HepG2 (cell line): ENCODE data around the gene USP5. TPM values are rescaled to one million over a fixed set of nuclear protein-coding genes. Genes with fewer than 3 reads are reported as not detected.

ENCODE experiments used
- ERF ChIP-seq: IDR thresholded peaks from 2 replicates; pipeline ENCODE4 v1.6.1; 2018; ENCODE audit warnings: missing biosample characterization, missing genetic modification reagents
- FOXA3 ChIP-seq: IDR thresholded peaks from 2 replicates; pipeline ENCODE4 v1.6.1; 2016; ENCODE audit warnings: missing genetic modification reagents, missing compliant biosample characterization
- KAT7 ChIP-seq: IDR thresholded peaks from 2 replicates; pipeline ENCODE4 v1.6.1; 2018; ENCODE audit warnings: borderline replicate concordance, missing compliant biosample characterization
- NAIF1 ChIP-seq: sonication (generic); formaldehyde crosslinking; IDR thresholded peaks from 2 replicates; pipeline ENCODE4 v1.5.0; 2020; ENCODE audit warnings: mild to moderate bottlenecking, missing genetic modification reagents, borderline replicate concordance
- NKX3-1 ChIP-seq: sonication (generic); formaldehyde crosslinking; IDR thresholded peaks from 2 replicates; pipeline ENCODE4 v1.5.0; 2020; ENCODE audit warnings: missing genetic modification reagents
- PITX1 ChIP-seq: sonication (generic); formaldehyde crosslinking; IDR thresholded peaks from 2 replicates; pipeline ENCODE4 v1.5.1; 2020; ENCODE audit warnings: mild to moderate bottlenecking, missing genetic modification reagents
- PTBP1 ChIP-seq: fragments of 200-400 bp; formaldehyde crosslinking; IDR thresholded peaks from 2 replicates; pipeline ENCODE4 v1.6.1; 2018; ENCODE audit warnings: low read length, low read depth; ENCODE audit not compliant: poor library complexity, severe bottlenecking
- RFX1 ChIP-seq: fragments of 450-650 bp; IDR thresholded peaks from 2 replicates; pipeline ENCODE4 v1.6.1; 2017
- SAP130 ChIP-seq: IDR thresholded peaks from 2 replicates; pipeline ENCODE4 v1.6.1; 2016; ENCODE audit warnings: low read depth
- SMARCC2 ChIP-seq: fragments of 450-650 bp; IDR thresholded peaks from 2 replicates; pipeline ENCODE4 v1.6.1; 2017; ENCODE audit warnings: antibody characterized with exemption, mild to moderate bottlenecking
- THYN1 ChIP-seq: sonication (generic); formaldehyde crosslinking; IDR thresholded peaks from 2 replicates; pipeline ENCODE4 v1.8.1; 2023; ENCODE audit warnings: low read depth, mild to moderate bottlenecking, moderate library complexity, missing genetic modification reagents, borderline replicate concordance
- ZBTB20 ChIP-seq: sonication (generic); formaldehyde crosslinking; IDR thresholded peaks from 2 replicates; pipeline ENCODE4 v1.8.1; 2023; ENCODE audit warnings: missing genetic modification reagents, low read depth, mild to moderate bottlenecking, borderline replicate concordance
- ZKSCAN8 ChIP-seq: IDR thresholded peaks from 2 replicates; pipeline ENCODE4 v1.6.1; 2016; ENCODE audit warnings: borderline replicate concordance, missing genetic modification reagents, missing compliant biosample characterization
- ZNF280B ChIP-seq: sonication (generic); formaldehyde crosslinking; IDR thresholded peaks from 2 replicates; pipeline ENCODE4 v1.5.0; 2020; ENCODE audit warnings: missing genetic modification reagents, mild to moderate bottlenecking, borderline replicate concordance
- ZNF292 ChIP-seq: sonication (generic); formaldehyde crosslinking; IDR thresholded peaks from 2 replicates; pipeline ENCODE4 v1.8.1; 2022; ENCODE audit warnings: mild to moderate bottlenecking, low read depth, missing genetic modification reagents, borderline replicate concordance
- ZNF3 ChIP-seq: IDR thresholded peaks from 2 replicates; pipeline ENCODE4 v1.7.0; 2017; ENCODE audit warnings: inconsistent platforms
- ZNF329 ChIP-seq: sonication (generic); formaldehyde crosslinking; IDR thresholded peaks from 2 replicates; pipeline ENCODE4 v1.9.0; 2021; ENCODE audit warnings: low read depth, mild to moderate bottlenecking, missing genetic modification reagents
- ZNF335 ChIP-seq: sonication (generic); formaldehyde crosslinking; IDR thresholded peaks from 2 replicates; pipeline ENCODE4 v1.4.0; 2020; ENCODE audit warnings: missing genetic modification reagents
- ZNF33B ChIP-seq: sonication (generic); formaldehyde crosslinking; IDR thresholded peaks from 2 replicates; pipeline ENCODE4 v1.5.1; 2020; ENCODE audit warnings: mild to moderate bottlenecking, missing genetic modification reagents
- ZNF430 ChIP-seq: sonication (generic); formaldehyde crosslinking; IDR thresholded peaks from 2 replicates; pipeline ENCODE4 v1.9.0; 2021; ENCODE audit warnings: mild to moderate bottlenecking, missing genetic modification reagents
- ZNF431 ChIP-seq: sonication (generic); formaldehyde crosslinking; IDR thresholded peaks from 2 replicates; pipeline ENCODE4 v1.9.0; 2022; ENCODE audit warnings: missing genetic modification reagents, low read depth, mild to moderate bottlenecking, borderline replicate concordance
- ZNF557 ChIP-seq: sonication (generic); formaldehyde crosslinking; IDR thresholded peaks from 2 replicates; pipeline ENCODE4 v1.4.0; 2020; ENCODE audit warnings: missing genetic modification reagents
- ZNF558 ChIP-seq: sonication (generic); formaldehyde crosslinking; IDR thresholded peaks from 2 replicates; pipeline ENCODE4 v1.9.0; 2022; ENCODE audit warnings: mild to moderate bottlenecking, missing genetic modification reagents, borderline replicate concordance
- ZNF674 ChIP-seq: sonication (generic); formaldehyde crosslinking; IDR thresholded peaks from 2 replicates; pipeline ENCODE4 v1.5.0; 2020; ENCODE audit warnings: low read depth, mild to moderate bottlenecking, missing genetic modification reagents
- polyA plus RNA-seq, 8 experiments: library from polyadenylated mRNA; depleted of rRNA in 3 of 8; stranded (reverse) in 7 of 8; unstranded in 1 of 8; fragments of >200 nt; fragmentation: Illumina TruSeq in 4 of 8; extraction: Trizol in 4 of 8; gene quantifications; 2 replicates each; pipeline versions ENCODE4 v1.2.1 to v1.2.3, GENCODE V29; 2011 to 2016; ENCODE audit warnings: low read depth in 4 of 8, missing spikeins in 1 of 8, mixed read lengths in 1 of 8; ENCODE audit not compliant: insufficient read depth in 1 of 8
- total RNA-seq, 5 experiments: library from RNA; depleted of rRNA; stranded (reverse); fragments of >200 nt; fragmentation: Illumina TruSeq; extraction: Trizol; gene quantifications; 2 replicates each; pipeline ENCODE4 v1.2.3, GENCODE V29; 2016; ENCODE audit warnings: low read depth in 1 of 5
- TF ChIP-seq, protein P1 (sequence below): sonication (generic); formaldehyde crosslinking; IDR thresholded peaks from 2 replicates; pipeline ENCODE4 v1.5.0; 2020; ENCODE audit warnings: mild to moderate bottlenecking, missing genetic modification reagents, moderate library complexity
- TF ChIP-seq, protein P2 (sequence below): sonication (generic); formaldehyde crosslinking; IDR thresholded peaks from 2 replicates; pipeline ENCODE4 v1.4.0; 2020; ENCODE audit warnings: missing genetic modification reagents
- TF ChIP-seq, protein P3 (sequence below): sonication (generic); formaldehyde crosslinking; IDR thresholded peaks from 2 replicates; pipeline ENCODE4 v1.4.0; 2020; ENCODE audit warnings: missing genetic modification reagents

Gene USP5
- total and polyA plus RNA-seq, 2 of the 13 experiments (the other 11 are each of a cell fraction or from before 2014, with no cell fraction given) = 39.6 to 56.0 TPM

DNA sequence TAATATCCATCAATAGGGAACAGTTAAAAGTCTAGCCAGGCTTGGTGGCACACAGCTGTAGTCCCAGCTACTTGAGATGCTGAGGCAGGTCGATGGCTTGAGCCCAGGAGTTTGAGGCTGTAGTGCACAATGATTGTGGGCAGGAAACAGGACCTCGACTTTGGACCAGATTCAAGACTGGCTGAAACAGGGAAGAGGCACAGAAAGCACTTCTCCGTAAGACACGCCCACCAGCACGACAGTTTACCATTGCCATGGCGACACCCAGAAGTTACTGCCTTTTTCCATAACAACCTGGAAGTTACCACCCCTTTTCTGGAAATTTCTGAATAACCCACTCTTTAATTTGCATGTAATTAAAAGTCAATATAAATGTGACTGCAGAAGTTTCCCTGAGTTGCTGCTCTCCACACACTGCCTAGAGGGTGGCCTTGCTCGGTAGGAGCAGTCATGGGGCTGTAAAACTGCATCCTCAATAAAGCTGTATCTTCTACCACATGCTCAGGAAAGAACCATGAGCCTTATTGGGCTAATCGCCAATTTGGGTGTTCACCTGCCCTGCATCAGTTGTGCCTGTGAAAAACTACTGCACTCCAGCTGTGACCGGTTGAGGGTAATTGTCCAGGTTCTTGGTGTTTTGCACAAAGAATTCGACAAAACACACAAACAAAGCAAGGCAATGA, 48.0 kb downstream of the USP5 start (continued):
- TF ChIP-seq, protein P1, sequence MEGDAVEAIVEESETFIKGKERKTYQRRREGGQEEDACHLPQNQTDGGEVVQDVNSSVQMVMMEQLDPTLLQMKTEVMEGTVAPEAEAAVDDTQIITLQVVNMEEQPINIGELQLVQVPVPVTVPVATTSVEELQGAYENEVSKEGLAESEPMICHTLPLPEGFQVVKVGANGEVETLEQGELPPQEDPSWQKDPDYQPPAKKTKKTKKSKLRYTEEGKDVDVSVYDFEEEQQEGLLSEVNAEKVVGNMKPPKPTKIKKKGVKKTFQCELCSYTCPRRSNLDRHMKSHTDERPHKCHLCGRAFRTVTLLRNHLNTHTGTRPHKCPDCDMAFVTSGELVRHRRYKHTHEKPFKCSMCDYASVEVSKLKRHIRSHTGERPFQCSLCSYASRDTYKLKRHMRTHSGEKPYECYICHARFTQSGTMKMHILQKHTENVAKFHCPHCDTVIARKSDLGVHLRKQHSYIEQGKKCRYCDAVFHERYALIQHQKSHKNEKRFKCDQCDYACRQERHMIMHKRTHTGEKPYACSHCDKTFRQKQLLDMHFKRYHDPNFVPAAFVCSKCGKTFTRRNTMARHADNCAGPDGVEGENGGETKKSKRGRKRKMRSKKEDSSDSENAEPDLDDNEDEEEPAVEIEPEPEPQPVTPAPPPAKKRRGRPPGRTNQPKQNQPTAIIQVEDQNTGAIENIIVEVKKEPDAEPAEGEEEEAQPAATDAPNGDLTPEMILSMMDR (CRISPR knock-in tag) = no peak
- TF ChIP-seq ZNF335 (CRISPR knock-in tag) (0 out of 2 replicates have a peak, but pooled peaks have one; percentile 21), ZNF292 (no peak), PTBP1 (no peak), ZNF280B (CRISPR knock-in tag) (no peak), ZNF558 (CRISPR knock-in tag) (no peak), KAT7 (CRISPR knock-in tag) (no peak), ZBTB20 (CRISPR knock-in tag) (no peak), ZNF674 (CRISPR knock-in tag) (no peak), THYN1 (no peak), ERF (CRISPR knock-in tag) (peak; percentile 34; the same call in 1 of the 2 replicates), PITX1 (CRISPR knock-in tag) (no peak), ZNF430 (no peak), NAIF1 (CRISPR knock-in tag) (no peak), ZNF431 (CRISPR knock-in tag) (no peak), ZKSCAN8 (CRISPR knock-in tag) (no peak), RFX1 (peak; percentile 90), ZNF3 (CRISPR knock-in tag) (no peak), SAP130 (CRISPR knock-in tag) (peak; percentile 82), SMARCC2 (no peak), ZNF557 (CRISPR knock-in tag) (no peak), FOXA3 (CRISPR knock-in tag) (no peak), ZNF33B (CRISPR knock-in tag) (no peak), NKX3-1 (no peak), ZNF329 (no peak)
- TF ChIP-seq, protein P2, sequence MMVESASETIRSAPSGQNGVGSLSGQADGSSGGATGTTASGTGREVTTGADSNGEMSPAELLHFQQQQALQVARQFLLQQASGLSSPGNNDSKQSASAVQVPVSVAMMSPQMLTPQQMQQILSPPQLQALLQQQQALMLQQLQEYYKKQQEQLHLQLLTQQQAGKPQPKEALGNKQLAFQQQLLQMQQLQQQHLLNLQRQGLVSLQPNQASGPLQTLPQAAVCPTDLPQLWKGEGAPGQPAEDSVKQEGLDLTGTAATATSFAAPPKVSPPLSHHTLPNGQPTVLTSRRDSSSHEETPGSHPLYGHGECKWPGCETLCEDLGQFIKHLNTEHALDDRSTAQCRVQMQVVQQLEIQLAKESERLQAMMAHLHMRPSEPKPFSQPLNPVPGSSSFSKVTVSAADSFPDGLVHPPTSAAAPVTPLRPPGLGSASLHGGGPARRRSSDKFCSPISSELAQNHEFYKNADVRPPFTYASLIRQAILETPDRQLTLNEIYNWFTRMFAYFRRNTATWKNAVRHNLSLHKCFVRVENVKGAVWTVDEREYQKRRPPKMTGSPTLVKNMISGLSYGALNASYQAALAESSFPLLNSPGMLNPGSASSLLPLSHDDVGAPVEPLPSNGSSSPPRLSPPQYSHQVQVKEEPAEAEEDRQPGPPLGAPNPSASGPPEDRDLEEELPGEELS = no peak
- TF ChIP-seq, protein P3, sequence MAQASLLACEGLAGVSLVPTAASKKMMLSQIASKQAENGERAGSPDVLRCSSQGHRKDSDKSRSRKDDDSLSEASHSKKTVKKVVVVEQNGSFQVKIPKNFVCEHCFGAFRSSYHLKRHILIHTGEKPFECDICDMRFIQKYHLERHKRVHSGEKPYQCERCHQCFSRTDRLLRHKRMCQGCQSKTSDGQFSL = no peak
